Astrocyte (in vitro differentiated cells and primary cell): Measurements from ENCODE around the gene IGF1R.

Experiments used
- CTCF ChIP-seq: IDR thresholded peaks from 2 replicates; pipeline ENCODE4 v1.5.1; 2011; ENCODE audit warnings: low read depth, mild to moderate bottlenecking, inconsistent platforms, low read length, moderate library complexity; ENCODE audit not compliant: insufficient read depth
- EZH2 ChIP-seq: IDR thresholded peaks from 2 replicates; pipeline ENCODE4 v1.6.1; 2012; ENCODE audit warnings: mild to moderate bottlenecking, low read length, inconsistent platforms; ENCODE audit not compliant: insufficient read depth

GRCh38 chr15:98876451-98877369, 228.4 kb downstream of the IGF1R start:
- TF ChIP-seq CTCF (no peak), EZH2 (no peak)
